Pancreas (tissue), 10 donors: Measurements from ENCODE around the gene MSN. TPM values are rescaled to one million over a fixed set of nuclear protein-coding genes. Genes with fewer than 3 reads are reported as not detected.

Experiments
- ATAC-seq, 4 donors: fragments of 200-7000 bp; cut with Tn5 transposase; one replicate each; pipeline versions ENCODE4 v1.8.0 to v1.9.1; 2020; ENCODE audit warnings: mild to moderate bottlenecking in 4 of 4, moderate library complexity in 4 of 4
- DNase-seq, 6 donors: peaks; one replicate each; pipeline ENCODE4 v3.0.0-alpha.2; 2020
- FAIRE-seq: peaks from 2 replicates; lab custom pipeline; 2012; peaks lifted over from hg19 to GRCh38; lab: Jason Lieb, UNC
- H3K27ac ChIP-seq, 4 donors: fragments of 200-600 bp; sonication (generic); 1 replicate in 3 of 4; 2 replicates in 1 of 4; pipeline versions ENCODE4 v1.5.0 to v1.8.0; 2020
- H3K27me3 ChIP-seq, 4 donors: fragments of 200-600 bp; one replicate each; pipeline ENCODE4 v1.8.0; 2021
- H3K36me3 ChIP-seq, 3 donors: fragments of 200-600 bp; sonication (generic) in 1 of 3; one replicate each; pipeline versions ENCODE4 v1.5.0 to v1.8.0; 2020 to 2021
- H3K4me1 ChIP-seq, 3 donors: fragments of 200-600 bp; one replicate each; pipeline ENCODE4 v1.8.0; 2021
- H3K4me3 ChIP-seq, 4 donors: fragments of 200-600 bp; sonication (generic) in 2 of 4; one replicate each; pipeline versions ENCODE4 v1.5.0 to v1.8.0; 2020 to 2021
- H3K9me3 ChIP-seq, 4 donors: fragments of 200-600 bp; one replicate each; pipeline ENCODE4 v1.8.0; 2021
- CTCF ChIP-seq, 4 donors: fragments of 200-600 bp; sonication (generic) in 3 of 4; IDR thresholded peaks; one replicate each; pipeline versions ENCODE4 v1.5.0 to v1.8.0; 2021; ENCODE audit warnings: antibody characterized with exemption in 4 of 4
- WGBS, 2 donors: extraction: QIAGEN DNeasy Blood & Tissue Kit; methylation state at CpG; one replicate each; pipeline ENCODE4 v1.1.7; 2013; 5-methylcytosine and 5-hydroxymethylcytosine counted together
- intact Hi-C, 3 donors: fragments of 100-400 bp; cut with DNase I; formaldehyde crosslinking; loops; one replicate each; pipeline versions ENCODE4 v1.11.1 to v1.14.2; 2022
- polyA plus RNA-seq, 2 donors: library from polyadenylated mRNA; stranded (reverse); fragments of 200-250 nt; gene quantifications; one replicate each; pipeline ENCODE4 v1.2.3, GENCODE V29; 2013
- total RNA-seq, 6 donors: library from RNA; stranded (reverse); fragmentation: NEBNext Ultra II Directional in 4 of 6; extraction: Animal tissue kit (Norgen Biotek cat#: 25700) in 4 of 6; gene quantifications; one replicate each; pipeline versions ENCODE4 v1.2.1 to v1.2.4, GENCODE V29; 2021 to 2023
- donor health status: healthy with polysubstance abuse.
- donor health status: DM: no; HTN: no; CAD: no; lungs with moderate emphysema.
- donor health status: DM: no; HTN: no; CAD: no.
- donor health status: control.
- donor health status: control.
- donor health status: Bipolar disorder and iron deficiency.
- donor health status: DM: yes; HTN: yes; CAD: no.
- donor health status: DM: no; HTN: no; CAD: no.
- donor health status: DM: no; HTN: no; CAD: no.
- donor health status: DM: yes; HTN: yes; CAD: no.

Gene MSN
- total and polyA plus RNA-seq, 8 donors, result 12.4 to 99.1 (median 23.4) TPM

GRCh38 chrX:65720381-65720964 is 53.0 kb downstream of the MSN start:
- H3K27ac ChIP-seq, result no peak overlapping the region
- no peaks in the 10 kb centered on the region for H3K36me3 ChIP-seq
- H3K9me3 ChIP-seq, result no peaks in the 10 kb centered on the region
- intact Hi-C loops, result no loop called here
- H3K4me3 ChIP-seq, result no peak overlapping the region
- FAIRE-seq, result no peak
- no peaks in the 10 kb centered on the region for H3K27me3 ChIP-seq
- no peaks in the 10 kb centered on the region for H3K4me1 ChIP-seq
- WGBS, 2 donors, result 67 to 89% methylated on average over 2 of the region's 2 CpGs
- peak in 1 of 4 donors; percentile 39 for ATAC-seq
- no peak for TF ChIP-seq CTCF (IDR thresholded peaks at IDR 0.05)
- DNase-seq, result no peak

- TF ChIP-seq CTCF (IDR thresholded peaks at IDR 0.05), result no peak
- no peaks in the 10 kb centered on the region for H3K9me3 ChIP-seq
- H3K36me3 ChIP-seq, result no peaks in the 10 kb centered on the region
- no peak for DNase-seq
- H3K4me3 ChIP-seq, result no peak overlapping the region
- FAIRE-seq, result no peak
- H3K27me3 ChIP-seq, result no peaks in the 10 kb centered on the region
- intact Hi-C loops, result no loop called here
- H3K4me1 ChIP-seq, result no peaks in the 10 kb centered on the region
- 76 to 87% methylated on average over 2 of the region's 2 CpGs for WGBS, 2 donors
- H3K27ac ChIP-seq, result no peak overlapping the region
- peak in 1 of 4 donors; percentile 19 for ATAC-seq
Observed at GRCh38 chrX:65723706-65724105, 56.3 kb downstream of the MSN start.

- Histone ChIP-seq H3K27ac (no peak overlapping the region), H3K4me1 (no peaks in the 10 kb centered on the region), H3K9me3 (no peaks in the 10 kb centered on the region), H3K36me3 (no peaks in the 10 kb centered on the region), H3K27me3 (no peaks in the 10 kb centered on the region), H3K4me3 (no peak overlapping the region)
- 28 to 54% methylated on average over 1 of the region's 1 CpG for WGBS, 2 donors
- DNase-seq (no peak), FAIRE-seq (no peak), ATAC-seq (no peak)
- intact Hi-C loops, result no loop called here
- TF ChIP-seq CTCF (IDR thresholded peaks at IDR 0.05), result no peak
Observed at GRCh38 chrX:65726715-65727114, 59.3 kb downstream of the MSN start.

GRCh38 chrX:65731684-65732289 is 64.3 kb downstream of the MSN start:
- no peak for DNase-seq
- ATAC-seq, result no peak
- 79 to 85% methylated on average over 1 of the region's 1 CpG for WGBS, 2 donors

More at GRCh38 chrX:65731684-65732289, 64.3 kb downstream of the MSN start:
- FAIRE-seq, result no peak
- Histone ChIP-seq H3K4me3 (no peak overlapping the region), H3K27ac (no peak overlapping the region), H3K36me3 (no peaks in the 10 kb centered on the region), H3K27me3 (no peaks in the 10 kb centered on the region), H3K4me1 (no peaks in the 10 kb centered on the region), H3K9me3 (no peaks in the 10 kb centered on the region)
- TF ChIP-seq CTCF (IDR thresholded peaks at IDR 0.05), result no peak
- intact Hi-C loops, result no loop called here
